ENCODE measurements around the gene FAHD2A.
A peak's percentile ranks its signal among the peaks of the same experiment; 100 is the strongest.
"Not testable (repeated sequence)": the region's sequence is repeated elsewhere in the genome, so short reads cannot be mapped to it uniquely, and the experiment has no call there.

FAHD2A gene

DNA sequence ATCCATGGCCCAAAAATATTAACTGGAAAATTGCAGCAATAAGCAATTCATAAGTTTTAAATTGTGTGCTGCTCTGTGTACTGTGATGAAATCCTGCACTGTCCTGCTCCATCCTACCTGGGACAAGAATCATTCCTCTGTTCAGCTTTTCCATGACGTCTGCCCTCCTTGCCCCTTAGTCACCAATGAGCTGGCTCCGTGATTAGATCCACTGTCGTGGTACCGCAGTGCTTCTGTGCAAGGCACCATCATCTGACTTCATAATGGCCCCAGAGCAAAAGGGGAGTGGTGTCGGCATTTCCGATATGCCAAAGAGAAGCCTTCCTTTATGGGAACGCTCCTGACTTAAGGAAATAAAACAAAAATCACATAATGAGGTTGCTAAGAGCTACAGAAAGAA lies 3.4 kb upstream of the FAHD2A start:
- peaks cover 5% of the 10 kb centered on the region for H3K27me3 ChIP-seq
- H3K4me1 ChIP-seq (ENCODE audit: control insufficient read depth in 1 of 2, insufficient read depth in 1 of 2, low read depth in 1 of 2, low read length in 1 of 2): peaks cover 14 to 19% of the 10 kb centered on the region in 2 experiments
- TF ChIP-seq, protein P1, sequence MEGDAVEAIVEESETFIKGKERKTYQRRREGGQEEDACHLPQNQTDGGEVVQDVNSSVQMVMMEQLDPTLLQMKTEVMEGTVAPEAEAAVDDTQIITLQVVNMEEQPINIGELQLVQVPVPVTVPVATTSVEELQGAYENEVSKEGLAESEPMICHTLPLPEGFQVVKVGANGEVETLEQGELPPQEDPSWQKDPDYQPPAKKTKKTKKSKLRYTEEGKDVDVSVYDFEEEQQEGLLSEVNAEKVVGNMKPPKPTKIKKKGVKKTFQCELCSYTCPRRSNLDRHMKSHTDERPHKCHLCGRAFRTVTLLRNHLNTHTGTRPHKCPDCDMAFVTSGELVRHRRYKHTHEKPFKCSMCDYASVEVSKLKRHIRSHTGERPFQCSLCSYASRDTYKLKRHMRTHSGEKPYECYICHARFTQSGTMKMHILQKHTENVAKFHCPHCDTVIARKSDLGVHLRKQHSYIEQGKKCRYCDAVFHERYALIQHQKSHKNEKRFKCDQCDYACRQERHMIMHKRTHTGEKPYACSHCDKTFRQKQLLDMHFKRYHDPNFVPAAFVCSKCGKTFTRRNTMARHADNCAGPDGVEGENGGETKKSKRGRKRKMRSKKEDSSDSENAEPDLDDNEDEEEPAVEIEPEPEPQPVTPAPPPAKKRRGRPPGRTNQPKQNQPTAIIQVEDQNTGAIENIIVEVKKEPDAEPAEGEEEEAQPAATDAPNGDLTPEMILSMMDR (IDR thresholded peaks at IDR 0.05): no peak
- no peaks in the 10 kb centered on the region for H3K36me3 ChIP-seq
- H3K9me3 ChIP-seq: no peaks in the 10 kb centered on the region
- no peak overlapping the region for H3K27ac ChIP-seq
- no peak overlapping the region for H3K4me3 ChIP-seq (ENCODE audit: low read depth in 1 of 2, low read length in 1 of 2)

DNA sequence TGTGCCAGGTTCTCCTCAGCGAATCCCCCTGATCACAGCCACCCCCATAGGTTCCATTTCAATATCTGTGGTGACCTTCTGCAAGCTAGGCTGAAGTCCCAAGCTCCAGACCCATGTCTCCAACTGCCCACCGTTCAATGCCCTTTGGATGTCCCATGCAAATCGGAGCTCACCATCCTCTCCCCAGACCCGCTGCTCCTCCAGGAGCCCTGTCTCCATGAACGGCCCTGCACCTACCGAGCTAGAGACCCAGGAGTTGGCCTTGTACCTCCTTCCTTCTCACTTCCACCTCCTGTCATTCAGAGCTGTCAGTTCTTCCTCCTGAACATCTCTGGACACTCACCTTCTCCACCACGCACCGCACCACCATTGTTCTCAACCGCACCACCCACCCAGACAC lies 1.0 kb upstream of the FAHD2A start:
- no peaks in the 10 kb centered on the region for H3K9me3 ChIP-seq
- no peak overlapping the region for H3K27ac ChIP-seq
- H3K4me3 ChIP-seq (ENCODE audit: low read depth in 1 of 2, low read length in 1 of 2): peak overlapping the region in 1 of 2 experiments; percentile 70
- H3K36me3 ChIP-seq: no peaks in the 10 kb centered on the region
- H3K27me3 ChIP-seq: peaks cover 5% of the 10 kb centered on the region
- TF ChIP-seq, protein P1 (IDR thresholded peaks at IDR 0.05): no peak
- peaks cover 14 to 19% of the 10 kb centered on the region in 2 experiments for H3K4me1 ChIP-seq (ENCODE audit: control insufficient read depth in 1 of 2, insufficient read depth in 1 of 2, low read depth in 1 of 2, low read length in 1 of 2)

DNA sequence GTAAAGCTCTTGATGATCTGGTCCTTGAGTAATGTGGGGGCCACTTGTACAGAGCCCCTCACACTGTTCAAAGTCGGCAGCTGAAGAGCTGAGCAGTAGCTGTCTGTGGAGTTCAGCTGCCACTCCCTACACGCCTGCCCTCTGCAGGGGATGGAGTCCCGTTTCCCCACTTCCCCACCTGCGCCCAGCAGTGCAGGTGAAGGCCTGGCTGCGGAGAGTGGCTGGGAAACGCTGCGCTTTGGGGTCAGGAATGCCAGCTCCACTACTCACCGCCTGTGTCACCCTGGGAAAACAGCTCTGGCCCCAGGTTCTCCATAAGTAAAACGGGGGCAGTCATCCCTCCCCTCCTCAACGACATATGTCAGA lies 521 bp upstream of the FAHD2A start:
- peak overlapping the region; percentile 70 to 72 for H3K4me3 ChIP-seq (ENCODE audit: low read depth in 1 of 2, low read length in 1 of 2)
- H3K4me1 ChIP-seq (ENCODE audit: control insufficient read depth in 1 of 2, insufficient read depth in 1 of 2, low read depth in 1 of 2, low read length in 1 of 2): peaks cover 14 to 19% of the 10 kb centered on the region in 2 experiments
- not testable (repeated sequence) for H3K9me3 ChIP-seq, H3K36me3 ChIP-seq, H3K27me3 ChIP-seq, H3K27ac ChIP-seq

DNA sequence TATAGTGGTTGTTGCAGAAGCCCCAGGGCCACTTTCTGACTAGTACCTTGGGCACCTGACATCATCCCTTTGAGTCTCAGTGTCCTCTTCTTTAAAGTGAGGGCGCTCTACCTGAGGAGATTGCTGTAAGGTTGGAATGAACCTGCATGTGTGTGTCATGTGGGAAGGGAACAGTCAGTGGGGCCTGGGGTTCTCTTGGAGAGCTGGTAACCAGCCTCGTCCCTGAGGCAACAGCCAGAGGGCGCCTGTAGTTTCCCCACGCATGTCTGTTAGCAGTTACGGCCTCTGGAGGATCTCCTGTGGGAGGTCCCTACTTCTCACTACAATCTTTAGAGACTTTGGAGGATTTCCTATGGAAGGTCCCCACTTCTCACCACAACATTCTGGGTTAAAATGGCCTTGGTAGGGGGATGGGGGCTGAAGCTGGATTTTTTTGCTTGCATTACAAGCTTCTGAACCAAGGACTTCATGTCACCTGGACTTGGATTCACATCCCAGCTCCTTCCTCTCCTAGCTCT lies 755 bp downstream of the FAHD2A start:
- H3K9me3 ChIP-seq, H3K27me3 ChIP-seq, H3K27ac ChIP-seq, H3K36me3 ChIP-seq: not testable (repeated sequence)
- Histone ChIP-seq H3K4me1 (ENCODE audit: control insufficient read depth in 1 of 2, insufficient read depth in 1 of 2, low read depth in 1 of 2, low read length in 1 of 2) (peaks cover 14 to 19% of the 10 kb centered on the region in 2 experiments), H3K4me3 (ENCODE audit: low read depth in 1 of 2, low read length in 1 of 2) (peak overlapping the region; percentile 70 to 72)

DNA sequence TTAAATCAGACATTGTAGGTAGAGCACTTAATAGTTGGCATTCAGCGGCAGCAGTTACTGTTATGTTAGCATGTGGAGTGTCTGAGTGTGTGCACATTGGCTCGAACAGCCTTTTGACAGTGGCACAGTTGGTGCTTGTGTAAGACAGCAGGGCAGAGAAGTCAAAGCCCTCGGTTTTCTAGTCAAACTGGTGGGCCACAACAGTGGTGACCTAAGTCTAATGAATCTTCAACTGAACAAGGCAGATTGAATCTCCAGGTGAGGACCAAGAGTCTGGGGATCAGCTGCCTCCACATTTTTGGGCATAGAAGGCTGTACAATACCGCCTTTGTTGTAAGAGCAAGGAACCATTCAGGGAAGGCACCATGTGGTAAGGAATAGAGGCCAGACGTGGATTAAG lies 1.3 kb downstream of the FAHD2A start:
- H3K27ac ChIP-seq; H3K27me3 ChIP-seq; H3K9me3 ChIP-seq; H3K36me3 ChIP-seq; H3K4me3 ChIP-seq (ENCODE audit: low read depth in 1 of 2, low read length in 1 of 2): not testable (repeated sequence)
- peaks cover 14 to 19% of the 10 kb centered on the region in 2 experiments for H3K4me1 ChIP-seq (ENCODE audit: control insufficient read depth in 1 of 2, insufficient read depth in 1 of 2, low read depth in 1 of 2, low read length in 1 of 2)

DNA sequence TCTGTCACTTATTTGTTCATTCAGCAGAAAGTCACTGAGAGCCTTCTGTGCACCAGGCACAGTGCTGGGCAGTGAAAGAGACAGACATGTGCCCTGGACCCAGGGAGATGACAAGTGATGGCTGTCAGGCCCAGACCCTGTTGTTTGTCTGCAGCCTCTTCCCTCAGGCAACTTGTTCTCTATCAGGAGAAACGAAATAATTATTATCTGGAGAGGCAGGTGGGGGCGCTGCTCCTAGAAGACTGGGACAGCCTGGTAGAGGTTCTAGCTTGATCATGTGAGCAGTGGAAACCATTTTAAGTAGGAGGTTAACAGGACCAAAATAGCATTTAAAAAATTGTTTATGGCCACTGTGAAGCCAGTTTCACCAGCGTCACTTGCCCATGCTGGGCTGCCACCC lies 2.2 kb downstream of the FAHD2A start:
- not testable (repeated sequence) for H3K9me3 ChIP-seq; H3K36me3 ChIP-seq; H3K27me3 ChIP-seq; H3K27ac ChIP-seq; H3K4me3 ChIP-seq (ENCODE audit: low read depth in 1 of 2, low read length in 1 of 2)
- peaks cover 14 to 19% of the 10 kb centered on the region in 2 experiments for H3K4me1 ChIP-seq (ENCODE audit: control insufficient read depth in 1 of 2, insufficient read depth in 1 of 2, low read depth in 1 of 2, low read length in 1 of 2)

DNA sequence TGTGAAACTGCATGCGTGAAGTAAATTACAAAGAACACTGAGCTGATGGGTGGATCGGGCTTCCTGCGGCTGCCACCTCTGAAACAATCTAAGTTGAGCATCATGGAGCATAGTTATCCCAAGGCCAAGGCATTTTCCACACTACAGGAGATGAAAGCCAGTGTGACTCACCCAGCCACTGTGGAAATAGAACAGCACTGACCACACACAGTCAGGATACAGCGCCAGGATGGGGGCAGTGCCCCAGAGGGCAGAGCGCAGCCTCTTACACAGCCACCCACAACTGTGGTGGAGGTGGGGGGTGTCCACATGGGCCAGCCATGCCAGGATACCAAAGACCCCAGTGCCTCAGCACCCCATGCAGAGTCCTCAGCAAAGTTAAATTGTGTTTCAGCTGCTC lies 8.7 kb downstream of the FAHD2A start:
- not testable (repeated sequence) for H3K27me3 ChIP-seq; H3K27ac ChIP-seq; H3K4me1 ChIP-seq (ENCODE audit: control insufficient read depth in 1 of 2, insufficient read depth in 1 of 2, low read depth in 1 of 2, low read length in 1 of 2); H3K36me3 ChIP-seq; H3K9me3 ChIP-seq; H3K4me3 ChIP-seq (ENCODE audit: low read depth in 1 of 2, low read length in 1 of 2)

DNA sequence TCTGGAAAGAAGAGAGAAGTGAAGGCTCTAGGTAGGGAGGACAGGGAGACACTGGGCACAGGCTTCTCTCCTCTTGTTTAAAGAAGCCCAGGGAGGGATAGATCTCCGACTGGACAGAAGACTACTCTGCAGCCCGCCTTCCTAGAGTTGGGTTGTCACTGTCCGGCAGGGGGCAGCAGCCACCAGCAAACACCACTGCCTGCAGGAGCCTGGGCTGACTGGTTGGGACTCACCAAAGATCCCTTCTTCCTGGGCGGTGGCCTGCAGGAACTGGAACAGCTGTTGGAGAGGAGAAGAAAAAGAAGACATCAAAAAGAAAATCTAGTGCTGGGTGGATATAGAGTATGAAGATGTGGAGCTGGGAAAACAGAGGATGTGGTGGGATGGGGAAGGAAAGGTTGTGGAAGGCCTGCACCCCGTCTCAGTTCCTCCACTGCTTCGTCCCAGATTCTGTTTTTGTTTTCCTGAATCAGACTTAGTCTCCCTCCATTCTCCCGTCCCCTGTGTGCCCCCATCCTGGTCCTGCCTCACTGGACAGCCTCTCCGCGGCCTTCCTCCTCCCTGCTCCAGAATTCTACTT lies 11.6 kb downstream of the FAHD2A start:
- H3K27ac ChIP-seq; H3K4me3 ChIP-seq (ENCODE audit: low read depth in 1 of 2, low read length in 1 of 2); H3K9me3 ChIP-seq; H3K27me3 ChIP-seq; H3K4me1 ChIP-seq (ENCODE audit: control insufficient read depth in 1 of 2, insufficient read depth in 1 of 2, low read depth in 1 of 2, low read length in 1 of 2); H3K36me3 ChIP-seq: not testable (repeated sequence)

DNA sequence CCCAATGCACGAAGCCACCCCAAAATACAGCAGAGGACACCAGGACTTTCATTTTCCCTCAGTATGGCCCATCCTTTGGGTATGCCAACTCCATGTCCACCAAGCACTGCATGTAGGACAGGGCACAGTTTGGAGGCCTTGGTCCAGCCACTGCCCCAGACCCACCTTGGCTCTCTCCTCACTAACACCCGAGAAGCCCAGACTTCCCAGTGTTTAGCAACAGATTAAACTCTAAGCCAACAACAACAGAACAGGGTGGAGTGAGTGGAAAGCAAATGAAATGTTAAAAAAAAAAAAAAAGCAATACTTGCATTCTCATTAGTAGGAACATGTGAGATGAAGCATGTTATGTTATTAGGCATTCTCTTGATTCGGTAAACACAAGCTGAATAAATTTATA lies 12.6 kb downstream of the FAHD2A start:
- H3K4me1 ChIP-seq (ENCODE audit: control insufficient read depth in 1 of 2, insufficient read depth in 1 of 2, low read depth in 1 of 2, low read length in 1 of 2); H3K27me3 ChIP-seq; H3K36me3 ChIP-seq; H3K27ac ChIP-seq; H3K9me3 ChIP-seq; H3K4me3 ChIP-seq (ENCODE audit: low read depth in 1 of 2, low read length in 1 of 2): not testable (repeated sequence)

DNA sequence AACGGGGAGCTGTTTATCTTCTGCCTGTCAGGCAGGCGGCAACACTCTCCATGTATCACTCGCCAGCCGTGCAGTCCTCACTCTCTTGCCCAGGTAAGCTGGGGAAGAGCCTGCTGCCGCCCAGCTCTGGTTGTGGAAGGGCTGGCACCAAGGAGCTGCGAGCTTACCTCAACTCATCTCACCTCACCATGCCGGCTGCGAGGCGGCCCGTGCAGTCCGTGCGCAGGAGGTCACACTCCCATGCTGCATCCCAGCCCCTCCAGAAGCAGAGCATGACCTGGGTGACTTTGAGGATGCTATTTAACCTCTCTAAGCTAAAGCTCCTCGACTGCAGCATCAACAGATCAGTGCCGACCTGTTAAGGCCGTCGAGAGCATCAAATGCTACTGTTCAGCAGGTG lies 13.1 kb downstream of the FAHD2A start:
- not testable (repeated sequence) for H3K36me3 ChIP-seq; H3K27me3 ChIP-seq; H3K4me1 ChIP-seq (ENCODE audit: control insufficient read depth in 1 of 2, insufficient read depth in 1 of 2, low read depth in 1 of 2, low read length in 1 of 2); H3K27ac ChIP-seq; H3K4me3 ChIP-seq (ENCODE audit: low read depth in 1 of 2, low read length in 1 of 2); H3K9me3 ChIP-seq

DNA sequence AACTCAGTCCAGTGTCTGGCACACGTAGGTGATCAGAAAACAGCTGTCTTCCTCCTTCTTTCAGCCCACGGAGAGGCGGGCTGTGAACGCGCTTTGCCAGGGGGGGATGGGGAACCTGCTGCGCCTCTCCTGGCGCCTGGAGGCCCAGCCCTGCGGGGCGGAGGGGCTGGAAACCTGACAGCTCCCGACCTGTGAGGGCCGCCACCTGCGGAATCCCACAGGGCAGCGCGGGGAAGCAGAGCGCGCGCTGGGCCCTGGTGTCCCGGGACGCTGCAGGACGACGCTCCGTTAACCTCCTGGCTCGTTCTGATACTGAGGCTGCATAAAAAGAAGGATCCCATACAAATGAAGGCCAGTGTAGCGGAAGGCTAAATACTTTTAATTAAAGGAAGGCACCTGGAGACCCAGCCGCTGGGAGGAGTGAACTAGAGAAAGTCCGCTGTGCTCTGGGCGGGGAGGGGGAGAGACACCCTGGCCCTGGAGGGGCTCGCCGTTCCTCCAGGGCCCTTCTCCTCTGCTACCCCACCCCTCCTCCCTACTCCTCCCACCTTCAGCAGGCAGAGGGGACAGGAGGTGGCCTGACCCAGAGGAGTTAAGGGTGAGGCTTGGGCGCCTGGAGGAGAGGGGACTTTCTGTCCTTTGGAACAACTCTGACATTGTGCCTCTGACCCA lies 24.8 kb downstream of the FAHD2A start:
- peaks cover 19% of the 10 kb centered on the region for H3K27me3 ChIP-seq
- H3K36me3 ChIP-seq; H3K27ac ChIP-seq; H3K4me3 ChIP-seq (ENCODE audit: low read depth in 1 of 2, low read length in 1 of 2); H3K4me1 ChIP-seq (ENCODE audit: control insufficient read depth in 1 of 2, insufficient read depth in 1 of 2, low read depth in 1 of 2, low read length in 1 of 2); H3K9me3 ChIP-seq: not testable (repeated sequence)

All from neutrophil (primary cell).